Measurements from ENCODE around the gene ADCY3. TPM values are rescaled to one million over a fixed set of nuclear protein-coding genes. Genes with fewer than 3 reads are reported as not detected.

ADCY3 gene
- total and polyA plus RNA-seq, 10 donors, result 36.5 to 61.5 (median 52.7) TPM

DNA sequence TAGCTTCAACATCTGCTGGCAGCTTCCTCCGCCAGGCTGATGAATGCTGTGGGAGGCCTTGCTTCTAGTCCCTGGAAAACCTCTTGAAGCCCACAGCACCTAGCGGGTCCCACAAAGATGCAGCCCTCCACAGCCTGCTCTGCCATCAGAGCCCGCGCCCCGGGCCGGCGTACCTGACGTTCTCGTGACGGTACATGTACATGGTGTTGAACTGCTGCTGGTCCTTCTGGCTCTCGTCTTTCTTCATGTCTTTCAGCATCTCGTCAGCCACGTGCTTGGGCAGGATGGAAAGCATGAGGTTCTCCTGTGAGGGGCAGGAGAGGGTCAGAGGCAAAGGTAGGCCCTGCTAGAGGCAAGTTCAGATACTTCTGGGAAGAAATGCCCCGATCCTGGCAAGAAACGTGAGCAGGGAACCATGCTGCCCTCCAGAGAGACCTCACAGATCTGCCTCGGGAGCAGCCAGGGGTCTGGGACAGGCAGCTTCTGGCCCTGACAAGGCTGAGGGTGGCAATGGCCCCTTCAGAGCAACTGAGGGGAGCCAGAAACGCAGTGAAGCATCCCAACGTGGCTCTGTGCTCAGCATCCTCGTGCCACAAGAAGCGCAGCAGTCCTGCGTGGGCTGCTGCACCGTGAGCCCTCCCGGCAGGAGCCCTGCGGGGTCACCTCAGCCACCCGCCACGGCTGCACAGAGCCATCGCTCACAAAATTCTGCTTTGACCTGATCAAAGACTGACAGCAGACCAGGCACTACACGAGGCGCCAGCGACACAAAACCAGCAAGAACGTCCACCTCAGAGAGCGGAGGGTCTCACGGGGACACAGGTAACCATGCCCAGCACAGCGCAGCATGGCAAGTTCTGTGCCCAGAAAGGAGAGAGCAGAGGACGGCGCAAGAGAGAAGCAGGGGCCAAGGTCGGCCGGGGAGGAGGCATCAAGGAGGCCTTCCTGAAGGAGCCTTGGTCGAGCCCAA lies 77.7 kb downstream of the ADCY3 start:
- intact Hi-C loops (cut with DNase I; ENCODE audit: low total_unique reads), result no loop called here
- TF ChIP-seq POLR2AphosphoS5 (IDR thresholded peaks at IDR 0.05) (no peak), POLR2A (IDR thresholded peaks at IDR 0.05) (no peak)
- TF ChIP-seq, protein P1, sequence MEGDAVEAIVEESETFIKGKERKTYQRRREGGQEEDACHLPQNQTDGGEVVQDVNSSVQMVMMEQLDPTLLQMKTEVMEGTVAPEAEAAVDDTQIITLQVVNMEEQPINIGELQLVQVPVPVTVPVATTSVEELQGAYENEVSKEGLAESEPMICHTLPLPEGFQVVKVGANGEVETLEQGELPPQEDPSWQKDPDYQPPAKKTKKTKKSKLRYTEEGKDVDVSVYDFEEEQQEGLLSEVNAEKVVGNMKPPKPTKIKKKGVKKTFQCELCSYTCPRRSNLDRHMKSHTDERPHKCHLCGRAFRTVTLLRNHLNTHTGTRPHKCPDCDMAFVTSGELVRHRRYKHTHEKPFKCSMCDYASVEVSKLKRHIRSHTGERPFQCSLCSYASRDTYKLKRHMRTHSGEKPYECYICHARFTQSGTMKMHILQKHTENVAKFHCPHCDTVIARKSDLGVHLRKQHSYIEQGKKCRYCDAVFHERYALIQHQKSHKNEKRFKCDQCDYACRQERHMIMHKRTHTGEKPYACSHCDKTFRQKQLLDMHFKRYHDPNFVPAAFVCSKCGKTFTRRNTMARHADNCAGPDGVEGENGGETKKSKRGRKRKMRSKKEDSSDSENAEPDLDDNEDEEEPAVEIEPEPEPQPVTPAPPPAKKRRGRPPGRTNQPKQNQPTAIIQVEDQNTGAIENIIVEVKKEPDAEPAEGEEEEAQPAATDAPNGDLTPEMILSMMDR (IDR thresholded peaks at IDR 0.05 in 8 of 11, conservative IDR thresholded peaks at IDR 0.05 in 3 of 11), result no peak
- Histone ChIP-seq H3K27me3 (replicated peaks in 1 of 7) (no peaks in the 10 kb centered on the region), H3K27ac (no peak overlapping the region), H3K36me3 (peaks cover 0 to 66% (median 24%) of the 10 kb centered on the region in 6 donors), H3K4me1 (no peaks in the 10 kb centered on the region), H3K9me3 (peaks cover 0 to 2% (median 0%) of the 10 kb centered on the region in 8 donors), H3K4me3 (no peak overlapping the region)
- WGBS, 5 donors, result 94 to 96% (median 96%) methylated on average over 32 to 39 of the region's 39 CpGs
- peak; percentile 56 for DNase-seq

DNA sequence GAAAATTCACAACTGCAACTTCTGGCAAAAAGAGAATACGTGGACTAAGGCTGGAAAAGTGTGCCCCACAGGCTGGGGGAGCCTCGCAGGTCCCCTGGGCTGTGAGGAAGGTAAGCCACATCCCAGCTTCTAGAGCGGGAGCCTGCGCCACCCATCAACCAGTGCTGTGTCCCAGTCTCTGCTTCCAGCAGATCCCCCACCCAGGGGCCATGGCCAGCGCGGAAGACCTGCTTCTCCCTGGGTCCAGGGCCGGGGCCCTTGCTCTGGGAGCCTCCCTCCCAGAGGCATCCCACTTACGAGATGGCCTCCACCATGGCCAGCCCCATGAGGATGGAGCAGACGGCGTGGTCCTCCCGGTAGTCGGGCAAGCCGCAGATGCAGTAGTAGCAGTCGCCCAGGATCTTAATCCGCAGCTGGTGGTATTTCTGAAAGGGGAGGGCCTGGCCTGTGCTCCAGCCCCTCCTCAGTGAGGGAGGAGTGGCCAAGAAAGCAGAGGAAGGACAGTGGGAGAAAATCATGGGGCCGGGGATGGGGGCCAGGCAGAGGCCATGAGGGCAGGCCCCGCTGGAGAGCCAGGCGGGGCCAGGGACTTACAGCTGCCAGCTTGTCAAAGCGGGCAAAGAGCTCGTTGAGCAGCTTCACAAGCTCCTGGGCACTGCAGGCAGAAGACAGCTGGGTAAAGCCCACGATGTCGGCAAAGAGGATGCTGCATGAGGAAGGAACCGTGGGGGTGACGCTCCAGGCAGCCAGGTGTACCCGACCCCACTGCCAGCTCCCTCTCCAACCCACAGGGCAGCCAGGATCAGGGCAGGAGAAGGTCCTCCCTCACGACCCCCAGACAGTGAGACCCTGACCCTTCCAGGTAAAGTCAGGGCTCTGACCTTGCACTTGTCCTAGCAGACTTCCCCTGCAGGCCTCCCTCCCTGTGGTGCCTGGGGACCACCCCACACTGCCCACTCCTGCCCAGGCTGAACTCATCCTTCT lies 78.8 kb downstream of the ADCY3 start:
- no peak overlapping the region for H3K27ac ChIP-seq
- H3K9me3 ChIP-seq, result no peaks in the 10 kb centered on the region
- peaks cover 0 to 77% (median 28%) of the 10 kb centered on the region in 6 donors for H3K36me3 ChIP-seq
- TF ChIP-seq, protein P1 (IDR thresholded peaks at IDR 0.05 in 8 of 11, conservative IDR thresholded peaks at IDR 0.05 in 3 of 11), result no peak
- TF ChIP-seq POLR2A (IDR thresholded peaks at IDR 0.05) (no peak), POLR2AphosphoS5 (IDR thresholded peaks at IDR 0.05) (no peak)
- H3K27me3 ChIP-seq (replicated peaks in 1 of 7), result no peaks in the 10 kb centered on the region
- DNase-seq, result peak; percentile 45
- WGBS, 5 donors, result 84 to 93% (median 88%) methylated on average over 23 to 26 of the region's 26 CpGs
- H3K4me1 ChIP-seq, result no peaks in the 10 kb centered on the region
- H3K4me3 ChIP-seq, result no peak overlapping the region
- intact Hi-C loops (cut with DNase I; ENCODE audit: low total_unique reads), result no loop called here

DNA sequence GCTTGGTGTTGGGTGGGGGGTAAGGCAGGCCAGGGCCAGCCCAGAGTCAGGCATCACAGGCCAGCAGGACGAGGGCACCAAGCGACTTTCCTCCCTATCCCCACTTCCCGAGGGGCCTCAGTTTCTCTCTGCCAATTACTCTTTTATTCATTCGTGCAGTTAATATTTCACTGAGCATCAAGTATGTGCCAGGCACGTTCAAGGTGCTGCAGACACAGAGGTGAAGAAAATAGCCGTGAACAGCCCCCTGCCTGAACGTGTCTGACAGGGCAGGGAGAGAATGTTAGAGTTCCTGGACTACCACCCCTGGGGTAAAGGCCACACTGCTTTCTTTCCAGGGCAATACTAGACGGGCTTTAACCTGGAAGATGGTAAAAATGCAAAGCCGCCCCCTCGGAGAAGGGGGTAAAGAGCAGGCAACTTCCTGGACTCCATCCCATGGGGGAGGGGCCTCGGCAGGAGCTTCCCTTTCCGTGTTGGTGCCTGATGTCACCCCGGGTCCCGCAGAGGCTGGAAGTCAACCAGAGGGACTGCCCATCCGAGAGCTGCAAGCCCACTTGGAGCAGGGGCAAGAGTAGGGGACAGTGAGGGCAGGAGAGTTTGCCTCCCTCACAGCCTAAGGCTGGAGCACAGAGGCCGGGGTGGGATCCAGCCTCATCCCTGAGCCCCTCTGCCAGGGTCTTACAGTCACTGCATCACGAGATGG lies 79.7 kb downstream of the ADCY3 start:
- H3K9me3 ChIP-seq, result no peaks in the 10 kb centered on the region
- no peak overlapping the region for H3K4me3 ChIP-seq
- H3K36me3 ChIP-seq, result peaks cover 0 to 86% (median 28%) of the 10 kb centered on the region in 6 donors
- peak in 1 of 3 donors; percentile 1 for TF ChIP-seq POLR2AphosphoS5 (IDR thresholded peaks at IDR 0.05)
- no peak for TF ChIP-seq POLR2A (IDR thresholded peaks at IDR 0.05)
- TF ChIP-seq, protein P1 (IDR thresholded peaks at IDR 0.05 in 8 of 11, conservative IDR thresholded peaks at IDR 0.05 in 3 of 11), result no peak
- WGBS, 5 donors, result 78 to 85% (median 84%) methylated on average over 16 to 17 of the region's 17 CpGs
- H3K27ac ChIP-seq, result no peak overlapping the region
- intact Hi-C loops (cut with DNase I; ENCODE audit: low total_unique reads), result no loop called here
- H3K4me1 ChIP-seq, result no peaks in the 10 kb centered on the region
- peak; percentile 49 for DNase-seq
- H3K27me3 ChIP-seq (replicated peaks in 1 of 7), result no peaks in the 10 kb centered on the region
